ENCODE measurements around the gene ZDHHC11B. TPM values are rescaled to one million over a fixed set of nuclear protein-coding genes. Genes with fewer than 3 reads are reported as not detected.
"Not testable (repeated sequence)": the region's sequence is repeated elsewhere in the genome, so short reads cannot be mapped to it uniquely, and the experiment has no call there.

The ZDHHC11B gene
- total RNA-seq, 4 donors from 2014 or later: 1.1 to 5.5 (median 3.5) TPM

GRCh38 chr5:801472-801871, 16.9 kb upstream of the ZDHHC11B start:
- ATAC-seq (ENCODE audit: low FRiP score) (no peak), DNase-seq (ENCODE audit: low spot score) (no peak)
- no peak for TF ChIP-seq CTCF (IDR thresholded peaks at IDR 0.05)

GRCh38 chr5:801055-801454, 16.5 kb upstream of the ZDHHC11B start:
- not testable (repeated sequence) for DNase-seq (ENCODE audit: low spot score); ATAC-seq (ENCODE audit: low FRiP score)

- not testable (repeated sequence) for ATAC-seq (ENCODE audit: low FRiP score); DNase-seq (ENCODE audit: low spot score)
Measured at GRCh38 chr5:798505-799138, 14.1 kb upstream of the ZDHHC11B start.

GRCh38 chr5:797986-798385, 13.5 kb upstream of the ZDHHC11B start:
- not testable (repeated sequence) for ATAC-seq (ENCODE audit: low FRiP score); DNase-seq (ENCODE audit: low spot score)

- DNase-seq (ENCODE audit: low spot score); ATAC-seq (ENCODE audit: low FRiP score): not testable (repeated sequence)
Measured at GRCh38 chr5:795873-796272, 11.3 kb upstream of the ZDHHC11B start.

GRCh38 chr5:794948-795347, 10.4 kb upstream of the ZDHHC11B start:
- ATAC-seq (ENCODE audit: low FRiP score): not testable (repeated sequence)

GRCh38 chr5:788703-789102, 4.2 kb upstream of the ZDHHC11B start:
- not testable (repeated sequence) for DNase-seq (ENCODE audit: low spot score); ATAC-seq (ENCODE audit: low FRiP score)

More at GRCh38 chr5:794948-795347, 10.4 kb upstream of the ZDHHC11B start:
- not testable (repeated sequence) for DNase-seq (ENCODE audit: low spot score)

- ATAC-seq (ENCODE audit: low FRiP score); DNase-seq (ENCODE audit: low spot score): not testable (repeated sequence)
Measured at GRCh38 chr5:787857-788233, 3.3 kb upstream of the ZDHHC11B start.

- not testable (repeated sequence) for ATAC-seq (ENCODE audit: low FRiP score); DNase-seq (ENCODE audit: low spot score)
Measured at GRCh38 chr5:787224-787856, 2.8 kb upstream of the ZDHHC11B start.

- ATAC-seq (ENCODE audit: low FRiP score); DNase-seq (ENCODE audit: low spot score): not testable (repeated sequence)
Measured at GRCh38 chr5:785181-785705, 714 bp upstream of the ZDHHC11B start.

- peak; percentile 3 for ATAC-seq (ENCODE audit: low FRiP score)
- DNase-seq (ENCODE audit: low spot score): not testable (repeated sequence)
Measured at GRCh38 chr5:783881-784427, 575 bp downstream of the ZDHHC11B start.

GRCh38 chr5:783049-783802, 1.3 kb downstream of the ZDHHC11B start:
- DNase-seq (ENCODE audit: low spot score): not testable (repeated sequence)
- ATAC-seq (ENCODE audit: low FRiP score): peak; percentile 45

GRCh38 chr5:782356-782755, 2.2 kb downstream of the ZDHHC11B start:
- not testable (repeated sequence) for DNase-seq (ENCODE audit: low spot score); ATAC-seq (ENCODE audit: low FRiP score)

- not testable (repeated sequence) for DNase-seq (ENCODE audit: low spot score)
Measured at GRCh38 chr5:780571-780970, 4.0 kb downstream of the ZDHHC11B start.

GRCh38 chr5:778967-779366, 5.6 kb downstream of the ZDHHC11B start:
- ATAC-seq (ENCODE audit: low FRiP score); DNase-seq (ENCODE audit: low spot score): not testable (repeated sequence)

More at GRCh38 chr5:780571-780970, 4.0 kb downstream of the ZDHHC11B start:
- ATAC-seq (ENCODE audit: low FRiP score): not testable (repeated sequence)

- ATAC-seq (ENCODE audit: low FRiP score); DNase-seq (ENCODE audit: low spot score): not testable (repeated sequence)
Measured at GRCh38 chr5:778421-778820, 6.1 kb downstream of the ZDHHC11B start.
